ENCODE results near the gene TMX4.
A peak's percentile ranks its signal among the peaks of the same experiment; 100 is the strongest.
"Not testable (repeated sequence)": the region's sequence is repeated elsewhere in the genome, so short reads cannot be mapped to it uniquely, and the experiment has no call there.

Gene TMX4

GRCh38 chr20:8036771-8037170 lies 17.2 kb upstream of the TMX4 start:
- no peak for ATAC-seq
- H3K27ac Mint-ChIP-seq = no peak overlapping the region
- no peaks in the 10 kb centered on the region for H3K36me3 Mint-ChIP-seq (ENCODE audit: low read depth)
- no peaks in the 10 kb centered on the region for H3K4me1 Mint-ChIP-seq
- H3K9me3 Mint-ChIP-seq = no peaks in the 10 kb centered on the region
- H3K27me3 Mint-ChIP-seq = no peaks in the 10 kb centered on the region
- no peak overlapping the region for H3K4me3 Mint-ChIP-seq
- no peak for DNase-seq

GRCh38 chr20:8033151-8033841 lies 13.7 kb upstream of the TMX4 start:
- H3K36me3 Mint-ChIP-seq (ENCODE audit: low read depth) = no peaks in the 10 kb centered on the region
- H3K4me3 Mint-ChIP-seq = no peak overlapping the region
- H3K9me3 Mint-ChIP-seq = no peaks in the 10 kb centered on the region
- H3K27ac Mint-ChIP-seq = no peak overlapping the region
- no peaks in the 10 kb centered on the region for H3K4me1 Mint-ChIP-seq
- DNase-seq (no peak), ATAC-seq (no peak)
- no peaks in the 10 kb centered on the region for H3K27me3 Mint-ChIP-seq

DNA sequence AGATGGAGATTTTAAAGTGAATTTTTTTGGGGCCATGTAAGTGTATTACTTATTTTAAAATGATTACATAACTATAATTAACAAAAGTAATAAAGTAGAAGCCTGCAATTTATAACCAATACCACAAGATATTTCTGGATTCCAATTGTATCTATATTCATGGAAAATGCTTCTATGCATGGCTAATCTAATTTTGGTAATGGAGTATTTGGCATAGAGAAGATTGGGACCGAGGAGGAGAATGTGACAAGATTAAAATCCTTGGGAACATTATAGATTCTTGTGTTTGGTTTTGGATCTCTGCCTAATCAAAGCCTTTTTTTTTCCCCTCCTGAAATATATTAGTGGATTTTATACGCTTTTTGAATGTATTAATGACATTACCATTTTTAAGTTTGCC lies 12.9 kb upstream of the TMX4 start:
- Mint-ChIP-seq H3K27ac (no peak overlapping the region), H3K36me3 (ENCODE audit: low read depth) (no peaks in the 10 kb centered on the region), H3K27me3 (no peaks in the 10 kb centered on the region), H3K9me3 (no peaks in the 10 kb centered on the region), H3K4me1 (no peaks in the 10 kb centered on the region), H3K4me3 (no peak overlapping the region)
- ATAC-seq (no peak), DNase-seq (no peak)

DNA sequence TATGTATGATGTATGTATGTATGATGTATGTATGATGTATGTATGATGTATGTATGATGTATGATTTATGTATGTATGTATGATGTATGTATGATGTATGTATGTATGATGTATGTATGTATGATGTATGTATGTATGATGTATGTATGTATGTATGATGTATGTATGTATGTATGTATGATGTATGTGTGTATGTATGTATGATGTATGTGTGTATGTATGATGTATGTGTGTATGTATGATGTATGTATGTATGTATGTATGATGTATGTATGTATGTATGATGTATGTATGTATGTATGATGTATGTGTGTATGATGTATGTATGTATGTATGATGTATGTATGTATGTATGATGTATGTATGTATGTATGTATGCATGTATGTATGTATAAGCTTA lies 12.0 kb upstream of the TMX4 start:
- H3K36me3 Mint-ChIP-seq (ENCODE audit: low read depth); H3K27ac Mint-ChIP-seq; ATAC-seq; H3K4me1 Mint-ChIP-seq; H3K4me3 Mint-ChIP-seq; H3K9me3 Mint-ChIP-seq; DNase-seq; H3K27me3 Mint-ChIP-seq: not testable (repeated sequence)

GRCh38 chr20:8021541-8022269 lies 2.1 kb upstream of the TMX4 start:
- no peaks in the 10 kb centered on the region for H3K9me3 Mint-ChIP-seq
- H3K36me3 Mint-ChIP-seq (ENCODE audit: low read depth) = no peaks in the 10 kb centered on the region
- no peaks in the 10 kb centered on the region for H3K27me3 Mint-ChIP-seq
- DNase-seq (no peak), ATAC-seq (no peak)
- no peak overlapping the region for H3K27ac Mint-ChIP-seq
- no peak overlapping the region for H3K4me3 Mint-ChIP-seq
- H3K4me1 Mint-ChIP-seq = peaks cover 12% of the 10 kb centered on the region

GRCh38 chr20:8020314-8021079 lies 936 bp upstream of the TMX4 start:
- ATAC-seq = no peak
- Mint-ChIP-seq H3K27me3 (no peaks in the 10 kb centered on the region), H3K36me3 (ENCODE audit: low read depth) (no peaks in the 10 kb centered on the region), H3K4me1 (peaks cover 18% of the 10 kb centered on the region), H3K27ac (no peak overlapping the region), H3K4me3 (no peak overlapping the region), H3K9me3 (no peaks in the 10 kb centered on the region)
- DNase-seq = no peak

DNA sequence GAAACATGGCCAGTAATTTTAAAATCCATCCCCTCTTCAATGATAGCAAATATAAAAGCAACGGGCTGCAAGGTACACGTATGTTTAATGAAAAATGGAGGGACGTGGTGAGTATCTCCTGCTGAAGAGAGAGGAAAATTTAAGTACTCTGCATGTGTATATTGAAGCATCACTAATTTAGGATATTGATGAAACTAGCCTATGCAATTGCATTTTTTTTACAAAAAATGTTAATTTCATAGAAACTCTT lies 362 bp upstream of the TMX4 start:
- ATAC-seq (no peak), DNase-seq (no peak)
- H3K9me3 Mint-ChIP-seq = no peaks in the 10 kb centered on the region
- no peak overlapping the region for H3K4me3 Mint-ChIP-seq
- peaks cover 23% of the 10 kb centered on the region for H3K4me1 Mint-ChIP-seq
- peak overlapping the region; percentile 83 for H3K27ac Mint-ChIP-seq
- H3K27me3 Mint-ChIP-seq = no peaks in the 10 kb centered on the region
- H3K36me3 Mint-ChIP-seq (ENCODE audit: low read depth) = no peaks in the 10 kb centered on the region

GRCh38 chr20:8018958-8019245 lies 659 bp downstream of the TMX4 start:
- H3K4me3 Mint-ChIP-seq = peak overlapping the region; percentile 87
- peaks cover 29% of the 10 kb centered on the region for H3K4me1 Mint-ChIP-seq
- no peaks in the 10 kb centered on the region for H3K27me3 Mint-ChIP-seq
- no peaks in the 10 kb centered on the region for H3K9me3 Mint-ChIP-seq
- no peaks in the 10 kb centered on the region for H3K36me3 Mint-ChIP-seq (ENCODE audit: low read depth)
- ATAC-seq = peak; percentile 72
- DNase-seq = peak; percentile 74
- peak overlapping the region; percentile 63 for H3K27ac Mint-ChIP-seq

GRCh38 chr20:8012724-8013123 lies 6.8 kb downstream of the TMX4 start:
- no peak for DNase-seq
- ATAC-seq = no peak
- Mint-ChIP-seq H3K9me3 (no peaks in the 10 kb centered on the region), H3K27me3 (no peaks in the 10 kb centered on the region), H3K4me3 (no peak overlapping the region), H3K27ac (no peak overlapping the region), H3K36me3 (ENCODE audit: low read depth) (peaks cover 10% of the 10 kb centered on the region), H3K4me1 (peaks cover 31% of the 10 kb centered on the region)

DNA sequence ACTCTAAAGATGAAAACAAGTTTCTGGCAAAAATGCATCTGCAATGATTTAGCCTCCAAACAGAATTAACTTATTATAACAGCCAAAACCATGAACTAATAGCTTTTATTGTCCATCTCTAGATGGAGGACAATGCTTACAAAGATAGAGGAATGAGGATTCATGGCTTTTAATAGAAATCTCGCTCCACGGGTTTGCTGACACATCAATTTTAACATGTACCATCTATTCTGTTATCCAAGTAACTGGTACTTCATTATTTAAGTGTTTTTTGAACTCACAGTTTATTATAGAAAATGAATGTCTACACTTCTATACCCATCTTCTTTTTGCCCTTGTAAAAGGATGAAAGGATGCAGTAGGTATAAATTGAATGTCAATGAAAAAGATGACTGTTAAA lies 10.8 kb downstream of the TMX4 start:
- Mint-ChIP-seq H3K9me3 (no peaks in the 10 kb centered on the region), H3K36me3 (ENCODE audit: low read depth) (peaks cover 18% of the 10 kb centered on the region), H3K27ac (no peak overlapping the region), H3K27me3 (no peaks in the 10 kb centered on the region), H3K4me3 (no peak overlapping the region), H3K4me1 (peaks cover 8% of the 10 kb centered on the region)
- no peak for ATAC-seq
- no peak for DNase-seq

DNA sequence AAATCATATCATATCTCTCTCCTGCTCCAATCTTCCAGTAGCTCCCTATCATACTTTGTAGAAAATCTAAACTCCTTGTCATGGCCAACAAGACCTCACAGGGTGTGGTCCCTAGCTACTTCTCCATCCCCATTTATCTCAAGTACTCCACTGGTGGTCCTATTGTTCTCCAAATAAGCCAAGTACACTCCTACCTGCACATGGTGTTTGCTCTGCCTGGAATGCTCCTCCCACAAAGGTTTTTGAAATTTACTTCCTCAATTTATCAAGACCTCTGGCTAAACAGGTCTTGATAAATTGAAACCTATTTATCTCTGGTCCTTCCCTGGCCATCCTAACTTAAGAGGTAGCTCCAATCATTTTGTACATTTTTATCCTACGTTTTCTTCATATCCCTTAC lies 12.1 kb downstream of the TMX4 start:
- H3K36me3 Mint-ChIP-seq (ENCODE audit: low read depth) = peaks cover 18% of the 10 kb centered on the region
- no peak for DNase-seq
- no peaks in the 10 kb centered on the region for H3K27me3 Mint-ChIP-seq
- H3K27ac Mint-ChIP-seq = no peak overlapping the region
- ATAC-seq = no peak
- peaks cover 6% of the 10 kb centered on the region for H3K4me1 Mint-ChIP-seq
- H3K9me3 Mint-ChIP-seq = no peaks in the 10 kb centered on the region
- H3K4me3 Mint-ChIP-seq = no peak overlapping the region

GRCh38 chr20:8005575-8006366 lies 13.8 kb downstream of the TMX4 start:
- no peaks in the 10 kb centered on the region for H3K4me1 Mint-ChIP-seq
- no peak for DNase-seq
- H3K4me3 Mint-ChIP-seq = no peak overlapping the region
- H3K9me3 Mint-ChIP-seq = no peaks in the 10 kb centered on the region
- ATAC-seq = no peak
- H3K36me3 Mint-ChIP-seq (ENCODE audit: low read depth) = peaks cover 20% of the 10 kb centered on the region
- H3K27ac Mint-ChIP-seq = no peak overlapping the region
- no peaks in the 10 kb centered on the region for H3K27me3 Mint-ChIP-seq

DNA sequence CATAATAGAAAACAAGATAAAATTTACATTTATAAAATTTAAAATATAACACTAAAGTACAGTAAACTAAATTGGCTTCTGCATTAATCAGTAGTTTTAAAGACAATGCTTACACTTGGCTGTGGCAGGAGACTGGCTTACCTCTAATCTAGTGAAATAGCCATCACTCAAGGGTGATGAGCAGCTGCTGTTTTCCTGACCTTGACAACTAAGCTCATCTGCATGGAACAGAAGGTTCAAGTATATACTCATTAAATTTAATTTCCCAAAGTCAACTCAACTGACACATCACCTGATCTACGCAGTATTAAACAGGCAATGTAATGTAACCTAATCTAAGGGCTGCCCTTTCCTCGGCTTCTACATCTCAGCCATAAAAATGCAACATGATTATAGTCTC lies 14.5 kb downstream of the TMX4 start:
- Mint-ChIP-seq H3K27ac (no peak overlapping the region), H3K4me1 (no peaks in the 10 kb centered on the region), H3K4me3 (no peak overlapping the region), H3K9me3 (no peaks in the 10 kb centered on the region), H3K27me3 (no peaks in the 10 kb centered on the region), H3K36me3 (ENCODE audit: low read depth) (peaks cover 25% of the 10 kb centered on the region)
- ATAC-seq = no peak
- no peak for DNase-seq

- no peak for DNase-seq
- Mint-ChIP-seq H3K4me3 (no peak overlapping the region), H3K36me3 (ENCODE audit: low read depth) (peaks cover 16% of the 10 kb centered on the region), H3K4me1 (no peaks in the 10 kb centered on the region), H3K27ac (no peak overlapping the region), H3K9me3 (no peaks in the 10 kb centered on the region), H3K27me3 (no peaks in the 10 kb centered on the region)
- ATAC-seq = no peak
Measured at GRCh38 chr20:8002056-8002455, 17.5 kb downstream of the TMX4 start.

DNA sequence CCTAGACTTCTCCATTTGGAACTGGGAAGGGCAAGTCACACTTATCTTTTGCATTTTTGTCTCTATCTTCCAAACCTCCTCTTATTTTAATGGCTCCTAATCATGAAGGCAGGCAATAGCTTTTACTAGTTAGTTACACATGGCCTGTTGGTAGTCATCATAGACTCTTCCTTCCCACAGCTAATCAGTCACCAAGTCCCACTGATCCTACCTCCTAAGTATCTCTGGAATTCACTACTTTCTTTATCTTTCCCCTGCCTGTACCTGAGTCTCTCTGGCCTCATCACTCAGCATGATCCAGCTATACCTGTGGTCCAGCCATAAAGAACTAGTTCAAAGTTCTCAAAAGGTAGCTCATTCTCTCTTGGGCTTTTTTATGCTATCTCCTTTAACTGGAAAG lies 18.8 kb downstream of the TMX4 start:
- no peaks in the 10 kb centered on the region for H3K4me1 Mint-ChIP-seq
- peaks cover 15% of the 10 kb centered on the region for H3K36me3 Mint-ChIP-seq (ENCODE audit: low read depth)
- no peaks in the 10 kb centered on the region for H3K9me3 Mint-ChIP-seq
- H3K27ac Mint-ChIP-seq = no peak overlapping the region
- DNase-seq (no peak), ATAC-seq (no peak)
- H3K27me3 Mint-ChIP-seq = no peaks in the 10 kb centered on the region
- no peak overlapping the region for H3K4me3 Mint-ChIP-seq

All from activated naive CD8-positive, alpha-beta T cell treated with anti-CD3 and anti-CD28 coated beads, Interleukin-2, amount 50 U/mL, for 24 hours (primary cell).